ENCODE results near the gene ZNF436.

DNA sequence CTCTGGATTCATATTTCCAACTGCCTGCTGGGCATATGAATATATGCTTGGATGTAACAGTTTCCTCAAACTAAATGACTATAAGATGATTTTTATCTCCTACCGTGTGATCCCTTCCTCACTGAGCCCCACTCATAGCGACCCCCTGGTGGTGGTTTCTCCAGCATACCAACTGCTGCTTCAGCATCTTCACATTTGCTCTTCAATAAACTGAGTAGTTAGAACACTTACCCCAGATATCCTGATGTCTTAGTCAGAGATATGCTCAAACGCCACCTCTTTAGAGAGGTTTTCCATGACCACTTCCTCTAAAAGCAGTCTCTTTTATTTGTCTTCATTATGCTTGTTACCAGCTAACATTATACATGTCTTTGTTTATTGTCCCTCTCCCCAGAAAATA is 15.4 kb downstream of the ZNF436 start:
- TF ChIP-seq, protein P1, sequence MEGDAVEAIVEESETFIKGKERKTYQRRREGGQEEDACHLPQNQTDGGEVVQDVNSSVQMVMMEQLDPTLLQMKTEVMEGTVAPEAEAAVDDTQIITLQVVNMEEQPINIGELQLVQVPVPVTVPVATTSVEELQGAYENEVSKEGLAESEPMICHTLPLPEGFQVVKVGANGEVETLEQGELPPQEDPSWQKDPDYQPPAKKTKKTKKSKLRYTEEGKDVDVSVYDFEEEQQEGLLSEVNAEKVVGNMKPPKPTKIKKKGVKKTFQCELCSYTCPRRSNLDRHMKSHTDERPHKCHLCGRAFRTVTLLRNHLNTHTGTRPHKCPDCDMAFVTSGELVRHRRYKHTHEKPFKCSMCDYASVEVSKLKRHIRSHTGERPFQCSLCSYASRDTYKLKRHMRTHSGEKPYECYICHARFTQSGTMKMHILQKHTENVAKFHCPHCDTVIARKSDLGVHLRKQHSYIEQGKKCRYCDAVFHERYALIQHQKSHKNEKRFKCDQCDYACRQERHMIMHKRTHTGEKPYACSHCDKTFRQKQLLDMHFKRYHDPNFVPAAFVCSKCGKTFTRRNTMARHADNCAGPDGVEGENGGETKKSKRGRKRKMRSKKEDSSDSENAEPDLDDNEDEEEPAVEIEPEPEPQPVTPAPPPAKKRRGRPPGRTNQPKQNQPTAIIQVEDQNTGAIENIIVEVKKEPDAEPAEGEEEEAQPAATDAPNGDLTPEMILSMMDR (IDR thresholded peaks at IDR 0.05): no peak
- TF ChIP-seq EZH2 (IDR thresholded peaks at IDR 0.05): no peak
